Ascending aorta (tissue), 2 donors: ENCODE measurements around the gene MUC5B. TPM values are rescaled to one million over a fixed set of nuclear protein-coding genes. Genes with fewer than 3 reads are reported as not detected.
A peak's percentile ranks its signal among the peaks of the same experiment; 100 is the strongest.

Experiments used
- DNase-seq, 2 donors: peaks; one replicate each; pipeline ENCODE4 v3.0.0-alpha.2; 2019; ENCODE audit warnings: low spot score in 2 of 2
- H3K27ac ChIP-seq, 2 donors: fragments of 200-600 bp; sonication (generic); one replicate each; pipeline ENCODE4 v1.5.1; 2016 to 2017; ENCODE audit warnings: mild to moderate bottlenecking in 1 of 2
- H3K27me3 ChIP-seq: fragments of 200-600 bp; sonication (generic); one replicate; pipeline ENCODE4 v1.5.1; 2017
- H3K36me3 ChIP-seq, 2 donors: fragments of 200-600 bp; sonication (generic); one replicate each; pipeline ENCODE4 v1.5.1; 2016
- H3K4me1 ChIP-seq, 2 donors: fragments of 200-600 bp; sonication (generic); one replicate each; pipeline ENCODE4 v1.5.1; 2016 to 2017; ENCODE audit warnings: mild to moderate bottlenecking in 1 of 2
- H3K4me3 ChIP-seq, 2 donors: fragments of 200-600 bp; sonication (generic); one replicate each; pipeline ENCODE4 v1.5.1; 2016 to 2017; ENCODE audit warnings: mild to moderate bottlenecking in 1 of 2
- H3K9me3 ChIP-seq, 2 donors: fragments of 200-600 bp; sonication (generic); one replicate each; pipeline ENCODE4 v1.5.1; 2016
- intact Hi-C: fragments of 100-400 bp; cut with DNase I; formaldehyde crosslinking; loops from one replicate; pipeline ENCODE4 v1.15.1; 2023
- total RNA-seq: library from RNA; depleted of rRNA; stranded (reverse); fragments of >200 nt; gene quantifications from one replicate; pipeline ENCODE4 v1.1.0, GENCODE V29; 2016
- TF ChIP-seq, protein P1 (sequence below), 3 experiments: fragments of 200-600 bp in 2 of 3; fragments of 450-650 bp in 1 of 3; sonication (generic) in 2 of 3; IDR thresholded peaks; one replicate each; pipeline ENCODE4 v1.5.1; 2016 to 2019; ENCODE audit warnings: antibody characterized with exemption in 3 of 3, mild to moderate bottlenecking in 1 of 3, moderate library complexity in 1 of 3

Gene MUC5B
- total RNA-seq, 1 donor from 2014 or later = under 0.01 TPM

DNA sequence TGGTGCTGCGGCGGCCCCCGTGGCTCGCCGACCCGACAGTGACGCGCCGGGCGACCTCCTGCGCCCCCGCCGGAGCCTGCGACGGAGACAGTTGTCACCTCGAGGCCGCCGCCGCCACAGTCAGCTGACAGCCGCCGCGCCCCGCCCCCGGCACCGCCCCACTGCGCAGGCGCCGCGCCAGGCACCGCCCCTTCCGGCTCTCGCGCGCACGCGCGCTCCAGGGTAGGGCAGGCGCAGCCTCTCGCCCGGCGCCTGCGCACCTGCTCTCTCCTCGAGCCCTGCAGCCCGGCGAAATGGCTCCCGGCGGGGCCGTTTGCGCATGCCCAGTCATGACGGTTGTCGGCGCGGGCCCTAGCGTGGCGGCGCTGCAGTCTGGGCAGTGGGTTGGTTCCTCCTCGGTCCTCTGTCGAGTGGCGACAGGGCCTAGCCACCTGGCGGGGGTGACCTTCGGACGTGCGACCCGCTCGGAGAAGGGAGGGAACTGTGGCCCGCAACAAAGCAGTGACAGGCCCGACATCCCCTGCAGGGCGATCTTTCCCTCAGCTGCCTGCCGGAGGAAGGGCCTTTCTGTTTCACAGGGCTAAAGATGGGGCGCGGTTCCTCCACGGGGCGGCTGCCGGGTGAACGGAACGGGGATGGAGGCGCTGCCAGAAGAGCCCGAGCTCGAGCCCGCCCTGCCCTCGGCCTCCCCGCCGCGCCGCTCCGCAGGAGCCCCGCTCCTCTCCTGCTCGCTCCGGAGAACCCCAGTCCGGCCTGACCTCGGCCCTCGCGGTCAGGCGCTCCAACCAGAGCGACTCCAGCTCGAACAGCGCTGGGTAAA is 86.8 kb downstream of the MUC5B start, which contains the start of gene TOLLIP:
Gene TOLLIP, minus strand, starts transcription at position 135 of the 820 bp plus-strand sequence. Its CDS starts 134 bp downstream, at position 1.
- H3K4me3 ChIP-seq = peak within 1 kb of the TSS; percentile 98 to 99
- intact Hi-C loops = loop anchor here (1.0 to 10.0 kb wide), 4 partner anchors 26 to 205 kb away; partner anchors contain the start of gene BRSK2
- no peaks in the 10 kb centered on the region for H3K9me3 ChIP-seq
- DNase-seq = peak; percentile 80 to 97
- peaks cover 0 to 9% of the 10 kb centered on the region in 2 donors for H3K36me3 ChIP-seq
- TF ChIP-seq, protein P1, sequence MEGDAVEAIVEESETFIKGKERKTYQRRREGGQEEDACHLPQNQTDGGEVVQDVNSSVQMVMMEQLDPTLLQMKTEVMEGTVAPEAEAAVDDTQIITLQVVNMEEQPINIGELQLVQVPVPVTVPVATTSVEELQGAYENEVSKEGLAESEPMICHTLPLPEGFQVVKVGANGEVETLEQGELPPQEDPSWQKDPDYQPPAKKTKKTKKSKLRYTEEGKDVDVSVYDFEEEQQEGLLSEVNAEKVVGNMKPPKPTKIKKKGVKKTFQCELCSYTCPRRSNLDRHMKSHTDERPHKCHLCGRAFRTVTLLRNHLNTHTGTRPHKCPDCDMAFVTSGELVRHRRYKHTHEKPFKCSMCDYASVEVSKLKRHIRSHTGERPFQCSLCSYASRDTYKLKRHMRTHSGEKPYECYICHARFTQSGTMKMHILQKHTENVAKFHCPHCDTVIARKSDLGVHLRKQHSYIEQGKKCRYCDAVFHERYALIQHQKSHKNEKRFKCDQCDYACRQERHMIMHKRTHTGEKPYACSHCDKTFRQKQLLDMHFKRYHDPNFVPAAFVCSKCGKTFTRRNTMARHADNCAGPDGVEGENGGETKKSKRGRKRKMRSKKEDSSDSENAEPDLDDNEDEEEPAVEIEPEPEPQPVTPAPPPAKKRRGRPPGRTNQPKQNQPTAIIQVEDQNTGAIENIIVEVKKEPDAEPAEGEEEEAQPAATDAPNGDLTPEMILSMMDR (IDR thresholded peaks at IDR 0.05) = peak in 2 of 3 experiments; percentile 14 to 49
- H3K27ac ChIP-seq = peak within 1 kb of the TSS; percentile 91 to 92
- peaks cover 15 to 25% of the 10 kb centered on the region in 2 donors for H3K4me1 ChIP-seq
- H3K27me3 ChIP-seq = no peaks in the 10 kb centered on the region

- intact Hi-C loops = no loop called here
- no peaks in the 10 kb centered on the region for H3K27me3 ChIP-seq
- no peaks in the 10 kb centered on the region for H3K9me3 ChIP-seq
- H3K36me3 ChIP-seq = peaks cover 0 to 7% of the 10 kb centered on the region in 2 donors
- peak overlapping the region; percentile 91 for H3K27ac ChIP-seq
- TF ChIP-seq, protein P1 (IDR thresholded peaks at IDR 0.05) = no peak
- no peak for DNase-seq
- H3K4me1 ChIP-seq = peaks cover 15 to 25% of the 10 kb centered on the region in 2 donors
- H3K4me3 ChIP-seq = peak overlapping the region; percentile 98 to 99
Observed at GRCh38 chr11:1310318-1310687, 87.4 kb downstream of the MUC5B start.

DNA sequence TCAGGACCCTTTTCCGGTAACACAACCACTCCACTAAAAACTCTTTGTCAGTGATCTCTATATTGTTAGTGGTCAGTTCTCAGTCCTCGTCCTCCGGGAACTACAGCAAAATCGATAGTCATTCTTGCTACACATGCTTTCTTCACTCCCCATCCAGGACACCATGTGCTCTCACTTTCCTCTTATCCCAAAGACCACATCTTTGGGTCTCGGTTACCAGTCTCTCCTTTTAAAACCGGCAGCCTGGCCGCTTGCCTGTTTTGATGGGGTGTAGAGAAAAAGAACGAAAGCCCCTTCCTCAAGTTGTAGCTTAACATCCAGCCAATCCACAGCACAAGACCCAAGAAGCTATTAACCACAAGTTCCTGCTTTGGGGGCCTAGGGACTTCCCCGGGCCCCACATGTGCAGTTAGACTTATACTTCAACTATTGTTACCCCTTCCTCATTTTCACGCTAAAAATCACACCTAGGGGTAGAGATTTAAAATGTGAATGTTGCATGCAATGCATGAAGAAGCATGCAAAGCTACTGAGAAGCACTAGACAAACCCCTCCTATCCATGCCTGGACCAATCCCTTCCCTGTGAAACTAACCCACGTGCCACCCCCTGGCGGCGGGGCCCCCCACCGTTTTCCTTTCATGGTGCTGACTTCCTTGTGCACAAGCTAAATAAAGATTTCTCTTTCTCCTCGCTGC is 88.1 kb downstream of the MUC5B start:
- Histone ChIP-seq H3K4me3 (peak overlapping the region; percentile 98 to 99), H3K27me3 (no peaks in the 10 kb centered on the region), H3K36me3 (peaks cover 0 to under 1% of the 10 kb centered on the region in 2 donors), H3K4me1 (peaks cover 15 to 25% of the 10 kb centered on the region in 2 donors), H3K9me3 (no peaks in the 10 kb centered on the region), H3K27ac (no peak overlapping the region)
- intact Hi-C loops = no loop called here
- DNase-seq = no peak
- TF ChIP-seq, protein P1 (IDR thresholded peaks at IDR 0.05) = no peak

Other genes starting within 250 kb of the MUC5B start
- gene MUC6, start 186.3 kb upstream of the MUC5B start, total RNA-seq = not detected
- gene MUC2, start 148.2 kb upstream of the MUC5B start, total RNA-seq = 0.11 TPM
- 0.11 TPM for gene MUC5AC, start 65.1 kb upstream of the MUC5B start, total RNA-seq
- 63.0 TPM for gene TOLLIP, start 86.6 kb downstream of the MUC5B start, total RNA-seq
- 9.3 TPM for gene BRSK2, start 166.9 kb downstream of the MUC5B start, total RNA-seq